ENCODE data around the gene SEH1L.

SEH1L gene

GRCh38 chr18:12939162-12939561 is 8.6 kb upstream of the SEH1L start:
- H2AFZ ChIP-seq (ENCODE audit: low read depth, low read length): no peak overlapping the region
- ATAC-seq (ENCODE audit: insufficient read depth, low read depth): peak; percentile 54
- H3K36me3 ChIP-seq (ENCODE audit: insufficient read depth, low read length): no peaks in the 10 kb centered on the region
- H3K4me3 ChIP-seq (ENCODE audit: low read depth in 1 of 2, low read length in 2 of 2): no peak overlapping the region
- H3K27me3 ChIP-seq (ENCODE audit: insufficient read depth, low read length, poor library complexity): no peaks in the 10 kb centered on the region
- H3K9ac ChIP-seq (ENCODE audit: low read depth, low read length): no peak overlapping the region
- H3K9me3 ChIP-seq (ENCODE audit: insufficient read depth, low read length, severe bottlenecking): no peaks in the 10 kb centered on the region
- H3K79me2 ChIP-seq (ENCODE audit: insufficient read depth, low read length): no peaks in the 10 kb centered on the region
- H3K27ac ChIP-seq (ENCODE audit: low read length): no peak overlapping the region
- DNase-seq: peak; percentile 53
- peaks cover 20% of the 10 kb centered on the region for H3K4me1 ChIP-seq (ENCODE audit: insufficient read depth, low read length)
- no peak for TF ChIP-seq CTCF (IDR thresholded peaks at IDR 0.05; ENCODE audit: borderline replicate concordance, extremely low read depth, low read length, poor library complexity, severe bottlenecking)
- no peaks in the 10 kb centered on the region for H4K20me1 ChIP-seq (ENCODE audit: insufficient read depth, low read length)
- H3K4me2 ChIP-seq (ENCODE audit: insufficient read depth, low read length): no peak overlapping the region

GRCh38 chr18:12943215-12943614 is 4.6 kb upstream of the SEH1L start:
- Histone ChIP-seq H3K9ac (ENCODE audit: low read depth, low read length) (no peak overlapping the region), H2AFZ (ENCODE audit: low read depth, low read length) (no peak overlapping the region), H3K4me1 (ENCODE audit: insufficient read depth, low read length) (peaks cover 25% of the 10 kb centered on the region), H3K27me3 (ENCODE audit: insufficient read depth, low read length, poor library complexity) (no peaks in the 10 kb centered on the region), H4K20me1 (ENCODE audit: insufficient read depth, low read length) (no peaks in the 10 kb centered on the region), H3K79me2 (ENCODE audit: insufficient read depth, low read length) (peaks cover 16% of the 10 kb centered on the region), H3K4me2 (ENCODE audit: insufficient read depth, low read length) (no peak overlapping the region), H3K4me3 (ENCODE audit: low read depth in 1 of 2, low read length in 2 of 2) (no peak overlapping the region), H3K9me3 (ENCODE audit: insufficient read depth, low read length, severe bottlenecking) (no peaks in the 10 kb centered on the region), H3K27ac (ENCODE audit: low read length) (no peak overlapping the region), H3K36me3 (ENCODE audit: insufficient read depth, low read length) (no peaks in the 10 kb centered on the region)
- ATAC-seq (ENCODE audit: insufficient read depth, low read depth) (no peak), DNase-seq (no peak)
- no peak for TF ChIP-seq EZH2 (IDR thresholded peaks at IDR 0.05; ENCODE audit: borderline replicate concordance, low read depth, low read length, severe bottlenecking)

- H3K27me3 ChIP-seq (ENCODE audit: insufficient read depth, low read length, poor library complexity): no peaks in the 10 kb centered on the region
- H3K79me2 ChIP-seq (ENCODE audit: insufficient read depth, low read length): peaks cover 31% of the 10 kb centered on the region
- H3K36me3 ChIP-seq (ENCODE audit: insufficient read depth, low read length): no peaks in the 10 kb centered on the region
- no peak overlapping the region for H3K27ac ChIP-seq (ENCODE audit: low read length)
- H3K9me3 ChIP-seq (ENCODE audit: insufficient read depth, low read length, severe bottlenecking): no peaks in the 10 kb centered on the region
- H4K20me1 ChIP-seq (ENCODE audit: insufficient read depth, low read length): no peaks in the 10 kb centered on the region
- DNase-seq (peak; percentile 49), ATAC-seq (ENCODE audit: insufficient read depth, low read depth) (no peak)
- H2AFZ ChIP-seq (ENCODE audit: low read depth, low read length): no peak overlapping the region
- H3K4me3 ChIP-seq (ENCODE audit: low read depth in 1 of 2, low read length in 2 of 2): no peak overlapping the region
- peaks cover 28% of the 10 kb centered on the region for H3K4me1 ChIP-seq (ENCODE audit: insufficient read depth, low read length)
- TF ChIP-seq CTCF (IDR thresholded peaks at IDR 0.05; ENCODE audit: borderline replicate concordance, extremely low read depth, low read length, poor library complexity, severe bottlenecking): no peak
- TF ChIP-seq EZH2 (IDR thresholded peaks at IDR 0.05; ENCODE audit: borderline replicate concordance, low read depth, low read length, severe bottlenecking): no peak
- H3K4me2 ChIP-seq (ENCODE audit: insufficient read depth, low read length): no peak overlapping the region
- no peak overlapping the region for H3K9ac ChIP-seq (ENCODE audit: low read depth, low read length)
Observed at GRCh38 chr18:12944709-12945108, 3.1 kb upstream of the SEH1L start.

GRCh38 chr18:12946549-12947284 is 1.1 kb upstream of the SEH1L start:
- H3K27ac ChIP-seq (ENCODE audit: low read length): peak overlapping the region; percentile 85
- TF ChIP-seq CTCF (IDR thresholded peaks at IDR 0.05; ENCODE audit: borderline replicate concordance, extremely low read depth, low read length, poor library complexity, severe bottlenecking): no peak
- no peak for TF ChIP-seq EZH2 (IDR thresholded peaks at IDR 0.05; ENCODE audit: borderline replicate concordance, low read depth, low read length, severe bottlenecking)
- peak overlapping the region; percentile 85 for H2AFZ ChIP-seq (ENCODE audit: low read depth, low read length)
- H3K27me3 ChIP-seq (ENCODE audit: insufficient read depth, low read length, poor library complexity): no peaks in the 10 kb centered on the region
- peaks cover 48% of the 10 kb centered on the region for H3K4me1 ChIP-seq (ENCODE audit: insufficient read depth, low read length)
- peak overlapping the region; percentile 87 for H3K4me2 ChIP-seq (ENCODE audit: insufficient read depth, low read length)
- no peaks in the 10 kb centered on the region; the same call in 1 of the 2 replicates for H4K20me1 ChIP-seq (ENCODE audit: insufficient read depth, low read length)
- peak overlapping the region; percentile 80 to 96 for H3K4me3 ChIP-seq (ENCODE audit: low read depth in 1 of 2, low read length in 2 of 2)
- H3K79me2 ChIP-seq (ENCODE audit: insufficient read depth, low read length): peaks cover 51% of the 10 kb centered on the region
- ATAC-seq (ENCODE audit: insufficient read depth, low read depth) (0 out of 3 replicates have a peak, but pooled peaks have one; percentile 0), DNase-seq (peak; percentile 44)
- no peaks in the 10 kb centered on the region for H3K9me3 ChIP-seq (ENCODE audit: insufficient read depth, low read length, severe bottlenecking)
- peaks cover 13% of the 10 kb centered on the region; the same call in 1 of the 2 replicates for H3K36me3 ChIP-seq (ENCODE audit: insufficient read depth, low read length)
- peak overlapping the region; percentile 72 for H3K9ac ChIP-seq (ENCODE audit: low read depth, low read length)
